ENCODE measurements around the gene NCOA7. TPM values are rescaled to one million over a fixed set of nuclear protein-coding genes. Genes with fewer than 3 reads are reported as not detected.
A peak's percentile ranks its signal among the peaks of the same experiment; 100 is the strongest.
"Not testable (repeated sequence)": the region's sequence is repeated elsewhere in the genome, so short reads cannot be mapped to it uniquely, and the experiment has no call there.

NCOA7 gene
- total RNA-seq, 3 donors from 2014 or later (not counting 1 experiment from before 2014, with no cell fraction given): 37.3 to 66.6 (median 56.8) TPM

DNA sequence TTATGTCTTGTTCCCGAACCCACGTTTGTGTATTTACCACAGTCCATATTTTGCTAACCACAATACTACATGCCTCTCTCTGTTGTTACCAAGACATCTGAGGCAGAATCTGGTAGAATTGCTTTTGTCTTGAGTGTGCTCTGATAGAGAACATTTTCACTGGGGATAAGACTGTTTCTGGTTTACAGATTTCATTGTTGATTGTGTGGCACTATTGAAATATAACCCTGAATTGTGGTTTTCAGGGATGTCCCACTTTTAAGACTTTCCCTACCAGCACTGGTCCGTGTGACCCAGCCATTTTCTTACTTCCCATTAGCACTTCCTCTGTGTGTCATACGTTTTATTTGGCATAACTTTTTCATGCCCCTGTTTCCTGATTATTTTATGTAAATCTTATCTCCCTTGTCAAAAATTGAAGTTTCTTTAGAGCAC is 12.2 kb downstream of the NCOA7 start:
- peaks cover 4% of the 10 kb centered on the region for H3K4me1 ChIP-seq (ENCODE audit: control insufficient read depth, insufficient read depth, low read length)
- peaks cover 8% of the 10 kb centered on the region for H3K36me3 ChIP-seq (ENCODE audit: control insufficient read depth, insufficient read depth, low read length)
- H3K4me3 ChIP-seq (ENCODE audit: low read length): no peak overlapping the region
- 2% methylated on average over 4 of the region's 4 CpGs for WGBS (ENCODE audit: insufficient coverage)
- no peaks in the 10 kb centered on the region for H3K9me3 ChIP-seq (ENCODE audit: control insufficient read depth, insufficient read depth, low read length)
- TF ChIP-seq CTCF (IDR thresholded peaks at IDR 0.05): no peak
- Mint-ChIP-seq H3K9me3 (no peaks in the 10 kb centered on the region), H3K27me3 (ENCODE audit: low read depth in 2 of 2) (no peaks in the 10 kb centered on the region), H3K4me3 (no peak overlapping the region), H3K4me1 (peaks cover 53 to 55% of the 10 kb centered on the region in 2 donors), H3K27ac (peak overlapping the region; percentile 62 to 65), H3K36me3 (no peaks in the 10 kb centered on the region)
- DNase-seq (no peak), ATAC-seq (peak in 2 of 3 donors; percentile 29 to 32)
- peak overlapping the region; percentile 49 for H3K27ac ChIP-seq (ENCODE audit: low read length)
- no peaks in the 10 kb centered on the region for H3K27me3 ChIP-seq (ENCODE audit: control insufficient read depth, insufficient read depth, low read length)
- intact Hi-C loops (cut with micrococcal nuclease): no loop called here

GRCh38 chr6:125804264-125804663 is 13.5 kb downstream of the NCOA7 start:
- DNase-seq: peak in 1 of 2 donors; percentile 42
- Histone ChIP-seq H3K4me3 (ENCODE audit: low read length) (no peak overlapping the region), H3K36me3 (ENCODE audit: control insufficient read depth, insufficient read depth, low read length) (peaks cover 3% of the 10 kb centered on the region), H3K9me3 (ENCODE audit: control insufficient read depth, insufficient read depth, low read length) (no peaks in the 10 kb centered on the region), H3K27me3 (ENCODE audit: control insufficient read depth, insufficient read depth, low read length) (no peaks in the 10 kb centered on the region), H3K4me1 (ENCODE audit: control insufficient read depth, insufficient read depth, low read length) (peaks cover 7% of the 10 kb centered on the region), H3K27ac (ENCODE audit: low read length) (no peak overlapping the region)
- Mint-ChIP-seq H3K27ac (peak overlapping the region; percentile 42 to 65), H3K4me1 (peaks cover 55 to 58% of the 10 kb centered on the region in 2 donors), H3K36me3 (no peaks in the 10 kb centered on the region), H3K9me3 (no peaks in the 10 kb centered on the region), H3K4me3 (no peak overlapping the region), H3K27me3 (ENCODE audit: low read depth in 2 of 2) (no peaks in the 10 kb centered on the region)
- intact Hi-C loops (cut with micrococcal nuclease): no loop called here
- ATAC-seq: peak in 2 of 3 donors; percentile 32 to 47
- no peak for TF ChIP-seq CTCF (IDR thresholded peaks at IDR 0.05)

DNA sequence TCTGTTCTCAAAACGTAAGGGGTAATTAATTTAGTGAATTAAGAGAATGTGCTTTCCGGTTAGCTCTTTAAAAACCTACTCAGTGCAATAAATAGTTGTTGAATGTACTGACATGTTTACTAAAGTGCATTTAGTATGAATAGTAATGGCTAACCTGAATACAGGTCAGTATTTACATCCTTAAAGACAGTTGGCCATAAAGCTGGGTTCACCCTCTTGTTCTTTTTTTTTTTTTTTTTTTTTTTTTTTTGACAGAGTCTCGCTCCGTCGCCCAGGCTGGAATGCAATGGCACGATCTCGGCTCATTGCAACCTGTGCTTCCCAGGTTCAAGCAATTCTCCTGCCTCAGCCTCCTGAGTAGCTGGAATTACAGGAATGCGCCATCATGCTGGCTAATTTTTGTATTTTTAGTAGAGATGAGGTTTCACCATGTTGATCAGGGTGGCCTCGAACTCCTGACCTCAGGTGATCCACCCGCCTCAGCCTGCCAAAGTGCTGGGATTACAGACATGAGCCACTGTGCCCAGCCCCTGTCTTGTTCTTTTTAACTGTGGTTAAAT is 14.2 kb downstream of the NCOA7 start:
- 94% methylated on average over 9 of the region's 10 CpGs for WGBS (ENCODE audit: insufficient coverage)
- H3K9me3 Mint-ChIP-seq; intact Hi-C loops (cut with micrococcal nuclease); H3K9me3 ChIP-seq (ENCODE audit: control insufficient read depth, insufficient read depth, low read length); H3K27me3 ChIP-seq (ENCODE audit: control insufficient read depth, insufficient read depth, low read length); H3K27ac Mint-ChIP-seq; H3K4me3 ChIP-seq (ENCODE audit: low read length); H3K36me3 Mint-ChIP-seq; H3K27me3 Mint-ChIP-seq (ENCODE audit: low read depth in 2 of 2); H3K4me1 ChIP-seq (ENCODE audit: control insufficient read depth, insufficient read depth, low read length); DNase-seq; H3K36me3 ChIP-seq (ENCODE audit: control insufficient read depth, insufficient read depth, low read length); H3K27ac ChIP-seq (ENCODE audit: low read length); H3K4me3 Mint-ChIP-seq; ATAC-seq: not testable (repeated sequence)
- peaks cover 55 to 61% of the 10 kb centered on the region in 2 donors for H3K4me1 Mint-ChIP-seq

- ATAC-seq (no peak), DNase-seq (no peak)
- H3K27me3 Mint-ChIP-seq (ENCODE audit: low read depth in 2 of 2): no peaks in the 10 kb centered on the region
- no peaks in the 10 kb centered on the region for H3K9me3 Mint-ChIP-seq
- Histone ChIP-seq H3K27ac (ENCODE audit: low read length) (no peak overlapping the region), H3K4me3 (ENCODE audit: low read length) (no peak overlapping the region), H3K9me3 (ENCODE audit: control insufficient read depth, insufficient read depth, low read length) (no peaks in the 10 kb centered on the region), H3K36me3 (ENCODE audit: control insufficient read depth, insufficient read depth, low read length) (peaks cover 3% of the 10 kb centered on the region), H3K4me1 (ENCODE audit: control insufficient read depth, insufficient read depth, low read length) (peaks cover 12% of the 10 kb centered on the region), H3K27me3 (ENCODE audit: control insufficient read depth, insufficient read depth, low read length) (no peaks in the 10 kb centered on the region)
- intact Hi-C loops (cut with micrococcal nuclease): no loop called here
- H3K4me1 Mint-ChIP-seq: peaks cover 61 to 78% of the 10 kb centered on the region in 2 donors
- WGBS (ENCODE audit: insufficient coverage): 53% methylated on average over 4 of the region's 4 CpGs
- H3K27ac Mint-ChIP-seq: peak overlapping the region; percentile 4 to 15
- H3K4me3 Mint-ChIP-seq: no peak overlapping the region
- no peak for TF ChIP-seq CTCF (IDR thresholded peaks at IDR 0.05)
- H3K36me3 Mint-ChIP-seq: no peaks in the 10 kb centered on the region
Measured at GRCh38 chr6:125806813-125807212, 16.1 kb downstream of the NCOA7 start.
